Lower leg skin (tissue), 4 donors: ENCODE data around the gene LMAN2. TPM values are rescaled to one million over a fixed set of nuclear protein-coding genes. Genes with fewer than 3 reads are reported as not detected.

Experiments used
- DNase-seq, 2 donors: peaks; one replicate each; pipeline ENCODE4 v3.0.0-alpha.2; 2019; ENCODE audit warnings: low spot score in 2 of 2
- H3K4me3 ChIP-seq: fragments of 200-600 bp; sonication (generic); 2 replicates; pipeline ENCODE4 v1.5.1; 2017; ENCODE audit warnings: mild to moderate bottlenecking, low read depth; ENCODE audit not compliant: poor library complexity, severe bottlenecking
- CTCF ChIP-seq, 3 donors: fragments of 450-650 bp; IDR thresholded peaks; one replicate each; pipeline ENCODE4 v1.5.1; 2016; ENCODE audit warnings: antibody characterized with exemption in 3 of 3, mild to moderate bottlenecking in 3 of 3, moderate library complexity in 2 of 3
- POLR2A ChIP-seq, 2 donors: fragments of 450-650 bp; IDR thresholded peaks; one replicate each; pipeline ENCODE4 v1.6.1; 2016 to 2017; ENCODE audit warnings: antibody characterized with exemption in 2 of 2, mild to moderate bottlenecking in 1 of 2, moderate library complexity in 1 of 2
- WGBS, 2 donors: methylation state at CpG; one replicate each; pipeline ENCODE4 v1.1.5; 2018; 5-methylcytosine and 5-hydroxymethylcytosine counted together
- intact Hi-C: fragments of 100-400 bp; cut with DNase I; formaldehyde crosslinking; loops from one replicate; pipeline ENCODE4 v1.15.0; 2023; ENCODE audit warnings: low total_unique reads
- total RNA-seq, 4 donors: library from RNA; depleted of rRNA; stranded (reverse); fragments of >200 nt; gene quantifications; one replicate each; pipeline ENCODE4 v1.1.0, GENCODE V29; 2016

LMAN2 gene
- total RNA-seq, 4 donors from 2014 or later, result 139 to 191 (median 166) TPM

- intact Hi-C loops, result no loop called here
- TF ChIP-seq POLR2A (IDR thresholded peaks at IDR 0.05) (no peak), CTCF (IDR thresholded peaks at IDR 0.05) (no peak)
Measured at GRCh38 chr5:177366528-177367322, 15.3 kb upstream of the LMAN2 start.

GRCh38 chr5:177365845-177366527 lies 14.5 kb upstream of the LMAN2 start:
- intact Hi-C loops, result no loop called here
- 86 to 91% methylated on average over 9 to 14 of the region's 14 CpGs for WGBS, 2 donors
- no peak for DNase-seq
- TF ChIP-seq POLR2A (IDR thresholded peaks at IDR 0.05) (no peak), CTCF (IDR thresholded peaks at IDR 0.05) (no peak)
- H3K4me3 ChIP-seq, result no peak overlapping the region

More at GRCh38 chr5:177366528-177367322, 15.3 kb upstream of the LMAN2 start:
- WGBS, 2 donors, result 9 to 19% methylated on average over 31 to 36 of the region's 36 CpGs
- peak; percentile 85 to 97 for DNase-seq
- peak overlapping the region; percentile 15 for H3K4me3 ChIP-seq

GRCh38 chr5:177364159-177364962 lies 12.9 kb upstream of the LMAN2 start:
- TF ChIP-seq CTCF (IDR thresholded peaks at IDR 0.05) (no peak), POLR2A (IDR thresholded peaks at IDR 0.05) (no peak)
- DNase-seq, result no peak
- 76 to 82% methylated on average over 11 of the region's 11 CpGs for WGBS, 2 donors
- H3K4me3 ChIP-seq, result no peak overlapping the region
- intact Hi-C loops, result no loop called here

- TF ChIP-seq CTCF (IDR thresholded peaks at IDR 0.05), result no peak
- no peak for TF ChIP-seq POLR2A (IDR thresholded peaks at IDR 0.05)
- intact Hi-C loops, result no loop called here
- WGBS, 2 donors, result 26 to 29% methylated on average over 10 of the region's 10 CpGs
- no peak for DNase-seq
- no peak overlapping the region for H3K4me3 ChIP-seq
Measured at GRCh38 chr5:177363565-177363964, 12.1 kb upstream of the LMAN2 start.

- H3K4me3 ChIP-seq, result no peak overlapping the region
- peak in 1 of 2 donors; percentile 52 for DNase-seq
- WGBS, 2 donors, result 8 to 10% methylated on average over 34 to 46 of the region's 59 CpGs
- intact Hi-C loops, result no loop called here
- no peak for TF ChIP-seq CTCF (IDR thresholded peaks at IDR 0.05)
Measured at GRCh38 chr5:177362610-177363507, 11.4 kb upstream of the LMAN2 start.
